IMR-90 (cell line): ENCODE measurements around the gene KLK11.

Experiments used
- BHLHE40 ChIP-seq: fragments of 150-350 bp; IDR thresholded peaks from 2 replicates; pipeline ENCODE4 v1.6.1; 2016; ENCODE audit warnings: mild to moderate bottlenecking, low read depth, low read length
- CTCF ChIP-seq: conservative IDR thresholded peaks from 2 replicates; pipeline ENCODE4 v1.5.1; 2012; ENCODE audit warnings: mild to moderate bottlenecking, low read depth, low read length, improper control_type of control experiment
- ELK1 ChIP-seq: fragments of 150-350 bp; IDR thresholded peaks from 2 replicates; pipeline ENCODE4 v1.6.1; 2016; ENCODE audit warnings: low read depth, mild to moderate bottlenecking, low read length, moderate library complexity, borderline replicate concordance
- MAZ ChIP-seq: IDR thresholded peaks from 2 replicates; pipeline ENCODE4 v1.6.1; 2012; ENCODE audit warnings: low read depth, mild to moderate bottlenecking, low read length, improper control_type of control experiment, moderate library complexity, borderline replicate concordance
- POLR2A ChIP-seq: IDR thresholded peaks from 2 replicates; pipeline ENCODE4 v1.6.1; 2012; ENCODE audit warnings: mild to moderate bottlenecking, low read depth, low read length
- RAD21 ChIP-seq: IDR thresholded peaks from 2 replicates; pipeline ENCODE4 v1.6.1; 2012; ENCODE audit warnings: low read length, improper control_type of control experiment
- RFX5 ChIP-seq: IDR thresholded peaks from 2 replicates; pipeline ENCODE4 v1.8.0; 2012; ENCODE audit warnings: low read depth, mild to moderate bottlenecking, low read length, moderate library complexity
- SMC3 ChIP-seq: fragments of 150-350 bp; IDR thresholded peaks from 2 replicates; pipeline ENCODE4 v1.6.1; 2016; ENCODE audit warnings: low read depth, mild to moderate bottlenecking, antibody characterized with exemption, low read length, moderate library complexity

- no peak for TF ChIP-seq CTCF
- no peak for TF ChIP-seq POLR2A
- TF ChIP-seq SMC3 = no peak
- TF ChIP-seq MAZ = no peak
- no peak for TF ChIP-seq ELK1
- TF ChIP-seq BHLHE40 = no peak
- no peak for TF ChIP-seq RFX5
- no peak for TF ChIP-seq RAD21
These were observed 24.3 kb downstream of the KLK11 start for GRCh38 chr19:51002089-51002532.
